Activated T-cell treated with anti-CD3 and anti-CD28 coated beads, Interleukin-2, amount 50 U/mL, for 1 hour (primary cell): ENCODE results near the gene DAP.

Source experiments
- DNase-seq: peaks from one replicate; pipeline ENCODE4 v3.0.0-alpha.2; 2020

The DAP gene

GRCh38 chr5:10760096-10760920 is 726 bp downstream of the DAP start:
- no peak for DNase-seq

- no peak for DNase-seq
Observed at GRCh38 chr5:10759111-10759510, 1.9 kb downstream of the DAP start.

- DNase-seq = no peak
Observed at GRCh38 chr5:10757922-10758555, 3.0 kb downstream of the DAP start.

- DNase-seq = no peak
Observed at GRCh38 chr5:10757043-10757442, 4.0 kb downstream of the DAP start.

- DNase-seq = no peak
Observed at GRCh38 chr5:10756549-10756948, 4.5 kb downstream of the DAP start.

- DNase-seq = no peak
Observed at GRCh38 chr5:10753178-10753577, 7.9 kb downstream of the DAP start.

- DNase-seq = no peak
Observed at GRCh38 chr5:10752451-10752850, 8.6 kb downstream of the DAP start.

GRCh38 chr5:10750909-10751308 is 10.1 kb downstream of the DAP start:
- no peak for DNase-seq

GRCh38 chr5:10747678-10748622 is 13.1 kb downstream of the DAP start:
- no peak for DNase-seq

GRCh38 chr5:10746711-10747110 is 14.3 kb downstream of the DAP start:
- no peak for DNase-seq

GRCh38 chr5:10745133-10745532 is 15.9 kb downstream of the DAP start:
- DNase-seq = no peak

- no peak for DNase-seq
Observed at GRCh38 chr5:10744681-10745080, 16.4 kb downstream of the DAP start.

- no peak for DNase-seq
Observed at GRCh38 chr5:10743951-10744350, 17.1 kb downstream of the DAP start.

GRCh38 chr5:10743526-10743925 is 17.5 kb downstream of the DAP start:
- DNase-seq = no peak

GRCh38 chr5:10741661-10742060 is 19.4 kb downstream of the DAP start:
- DNase-seq = no peak

GRCh38 chr5:10740384-10740783 is 20.6 kb downstream of the DAP start:
- DNase-seq = no peak

GRCh38 chr5:10737880-10738279 is 23.2 kb downstream of the DAP start:
- no peak for DNase-seq

GRCh38 chr5:10736808-10737207 is 24.2 kb downstream of the DAP start:
- no peak for DNase-seq

GRCh38 chr5:10736354-10736753 is 24.7 kb downstream of the DAP start:
- no peak for DNase-seq

- DNase-seq = no peak
Observed at GRCh38 chr5:10735569-10736276, 25.3 kb downstream of the DAP start.

- no peak for DNase-seq
Observed at GRCh38 chr5:10734832-10735523, 26.1 kb downstream of the DAP start.

- DNase-seq = no peak
Observed at GRCh38 chr5:10734037-10734709, 26.9 kb downstream of the DAP start.
